OCI-LY3 (cell line): ENCODE data around the gene ARHGEF10L.

ENCODE experiments used
- H2AFZ ChIP-seq: fragments of 200-600, 300-600 bp; shearing (Covaris generic); 2 replicates; pipeline ENCODE4 v1.6.0; 2014; ENCODE audit warnings: antibody characterized with exemption, low read depth, low read length
- H3K27ac ChIP-seq: fragments of 200-600, 300-600 bp; sonication (generic); 2 replicates; pipeline ENCODE4 v1.5.1; 2014; ENCODE audit warnings: mild to moderate bottlenecking, low read length, moderate library complexity, mixed read lengths
- H3K27me3 ChIP-seq: fragments of 200-600, 300-600 bp; sonication (generic); 2 replicates; pipeline ENCODE4 v1.6.1; 2014; ENCODE audit warnings: low read depth, low read length, mixed read lengths
- H3K36me3 ChIP-seq: fragments of 200-600, 300-600 bp; sonication (generic); replicated peaks from 2 replicates; pipeline ENCODE3; 2014; ENCODE audit warnings: low read depth, low read length, mixed read lengths
- H3K4me1 ChIP-seq: fragments of 300-600, 200-600 bp; sonication (generic); 2 replicates; pipeline ENCODE4 v1.6.1; 2014; ENCODE audit warnings: low read length, mixed read lengths
- H3K4me2 ChIP-seq: fragments of 200-600, 300-600 bp; sonication (generic); 2 replicates; pipeline ENCODE4 v1.6.1; 2014; ENCODE audit warnings: low read length, mixed read lengths
- H3K4me3 ChIP-seq: fragments of 300-600, 200-600 bp; sonication (generic); 2 replicates; pipeline ENCODE4 v1.5.1; 2014; ENCODE audit warnings: antibody characterized with exemption, mild to moderate bottlenecking, low read length, moderate library complexity
- H3K79me2 ChIP-seq: fragments of 300-600, 200-600 bp; shearing (Covaris generic); 2 replicates; pipeline ENCODE4 v1.6.1; 2014; ENCODE audit warnings: mild to moderate bottlenecking, low read length, mixed read lengths
- H3K9ac ChIP-seq: fragments of 300-600, 200-600 bp; shearing (Covaris generic); 2 replicates; pipeline ENCODE4 v1.6.0; 2014; ENCODE audit warnings: mild to moderate bottlenecking, low read length, moderate library complexity
- H3K9me3 ChIP-seq: fragments of 200-600, 300-600 bp; shearing (Covaris generic); 2 replicates; pipeline ENCODE4 v1.6.1; 2014; ENCODE audit warnings: low read length, mixed read lengths; ENCODE audit not compliant: insufficient read depth
- H4K20me1 ChIP-seq: fragments of 200-600, 300-600 bp; sonication (generic); 2 replicates; pipeline ENCODE4 v1.6.1; 2016; ENCODE audit warnings: low read length, mixed read lengths; ENCODE audit not compliant: insufficient read depth
- EZH2phosphoT487 ChIP-seq: fragments of 200-600 bp; shearing (Covaris generic); IDR thresholded peaks from 2 replicates; pipeline ENCODE4 v1.6.1; 2018; ENCODE audit warnings: antibody characterized with exemption, mixed run types, low read depth
- TF ChIP-seq, protein P1 (sequence below): fragments of 200-600, 300-600 bp; sonication (generic); IDR thresholded peaks from 2 replicates; pipeline ENCODE4 v1.5.1; 2014; ENCODE audit warnings: antibody characterized with exemption, low read length, low read depth

Gene ARHGEF10L

DNA sequence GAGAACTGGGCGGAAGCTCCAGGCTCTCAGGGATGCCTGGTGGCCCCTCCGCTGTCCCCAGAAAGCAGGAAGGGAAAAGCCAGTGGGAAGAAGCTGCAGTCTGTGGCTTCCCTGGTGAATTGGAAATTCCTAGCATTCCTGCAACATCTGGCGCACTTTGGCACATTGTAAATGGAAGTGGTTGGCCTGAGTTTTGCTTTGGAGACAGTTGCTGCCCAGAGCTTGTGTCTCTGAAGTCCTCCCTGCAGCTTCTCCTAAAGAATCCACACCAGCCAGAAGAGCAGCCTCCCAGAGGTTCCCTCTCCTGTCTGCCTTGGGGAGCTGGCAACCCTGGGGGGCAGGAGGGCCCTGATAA is 48.2 kb downstream of the ARHGEF10L start:
- Histone ChIP-seq H3K27ac (no peak overlapping the region), H3K27me3 (no peaks in the 10 kb centered on the region), H3K4me2 (no peak overlapping the region), H3K4me1 (no peaks in the 10 kb centered on the region), H2AFZ (no peak overlapping the region), H3K9ac (no peak overlapping the region), H4K20me1 (no peaks in the 10 kb centered on the region), H3K36me3 (no peaks in the 10 kb centered on the region), H3K4me3 (no peak overlapping the region), H3K79me2 (no peaks in the 10 kb centered on the region), H3K9me3 (no peaks in the 10 kb centered on the region)
- TF ChIP-seq, protein P1, sequence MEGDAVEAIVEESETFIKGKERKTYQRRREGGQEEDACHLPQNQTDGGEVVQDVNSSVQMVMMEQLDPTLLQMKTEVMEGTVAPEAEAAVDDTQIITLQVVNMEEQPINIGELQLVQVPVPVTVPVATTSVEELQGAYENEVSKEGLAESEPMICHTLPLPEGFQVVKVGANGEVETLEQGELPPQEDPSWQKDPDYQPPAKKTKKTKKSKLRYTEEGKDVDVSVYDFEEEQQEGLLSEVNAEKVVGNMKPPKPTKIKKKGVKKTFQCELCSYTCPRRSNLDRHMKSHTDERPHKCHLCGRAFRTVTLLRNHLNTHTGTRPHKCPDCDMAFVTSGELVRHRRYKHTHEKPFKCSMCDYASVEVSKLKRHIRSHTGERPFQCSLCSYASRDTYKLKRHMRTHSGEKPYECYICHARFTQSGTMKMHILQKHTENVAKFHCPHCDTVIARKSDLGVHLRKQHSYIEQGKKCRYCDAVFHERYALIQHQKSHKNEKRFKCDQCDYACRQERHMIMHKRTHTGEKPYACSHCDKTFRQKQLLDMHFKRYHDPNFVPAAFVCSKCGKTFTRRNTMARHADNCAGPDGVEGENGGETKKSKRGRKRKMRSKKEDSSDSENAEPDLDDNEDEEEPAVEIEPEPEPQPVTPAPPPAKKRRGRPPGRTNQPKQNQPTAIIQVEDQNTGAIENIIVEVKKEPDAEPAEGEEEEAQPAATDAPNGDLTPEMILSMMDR, result no peak
- no peak for TF ChIP-seq EZH2phosphoT487

DNA sequence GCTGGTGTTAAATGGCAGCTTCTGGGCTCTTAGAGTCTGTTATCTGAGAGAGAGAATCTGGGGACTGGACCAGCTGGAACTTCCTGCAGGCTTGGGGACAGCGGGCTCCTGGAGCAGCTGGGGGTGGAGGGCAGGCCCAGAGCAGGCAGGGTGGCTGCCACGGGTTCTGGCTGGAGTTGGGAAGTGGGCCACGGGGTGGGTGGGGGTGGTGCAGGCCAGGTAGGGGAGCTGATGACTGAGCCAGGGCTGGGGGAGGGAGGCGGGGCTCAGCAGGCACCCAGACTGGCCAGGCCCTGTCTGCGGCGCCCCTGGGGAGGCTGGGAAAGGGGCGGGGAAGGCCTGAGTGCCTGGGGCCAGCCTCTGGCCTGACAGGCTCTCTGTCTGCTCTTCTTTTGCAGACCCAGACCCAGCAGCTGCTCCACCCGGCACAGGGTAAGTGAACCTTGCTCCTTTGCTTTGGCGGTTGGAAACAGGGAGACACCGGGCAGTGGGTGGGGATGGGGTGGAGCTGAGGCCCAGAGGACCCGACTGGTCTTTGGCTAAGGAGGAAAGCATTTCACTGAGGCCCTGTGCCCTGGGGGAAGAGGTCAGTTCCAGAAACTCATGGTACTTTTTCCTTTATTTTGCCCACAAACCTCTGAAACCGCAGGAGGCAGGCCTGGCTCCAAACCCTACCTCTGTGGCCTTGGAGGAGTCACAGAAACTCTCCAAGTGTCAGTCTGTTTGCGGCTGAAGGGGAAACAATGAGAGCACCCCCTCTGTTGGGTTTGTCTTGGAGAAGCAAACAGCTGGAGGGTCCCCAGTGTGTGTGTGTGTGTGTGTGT is 48.8 kb downstream of the ARHGEF10L start:
- H3K9ac ChIP-seq, result no peak overlapping the region
- no peak overlapping the region for H3K4me2 ChIP-seq
- H3K79me2 ChIP-seq, result no peaks in the 10 kb centered on the region
- no peaks in the 10 kb centered on the region for H3K27me3 ChIP-seq
- H3K36me3 ChIP-seq, result no peaks in the 10 kb centered on the region
- no peaks in the 10 kb centered on the region for H4K20me1 ChIP-seq
- TF ChIP-seq EZH2phosphoT487, result no peak
- TF ChIP-seq, protein P1, result no peak
- H2AFZ ChIP-seq, result no peak overlapping the region
- H3K4me3 ChIP-seq, result no peak overlapping the region
- H3K9me3 ChIP-seq, result no peaks in the 10 kb centered on the region
- H3K27ac ChIP-seq, result no peak overlapping the region
- no peaks in the 10 kb centered on the region for H3K4me1 ChIP-seq

DNA sequence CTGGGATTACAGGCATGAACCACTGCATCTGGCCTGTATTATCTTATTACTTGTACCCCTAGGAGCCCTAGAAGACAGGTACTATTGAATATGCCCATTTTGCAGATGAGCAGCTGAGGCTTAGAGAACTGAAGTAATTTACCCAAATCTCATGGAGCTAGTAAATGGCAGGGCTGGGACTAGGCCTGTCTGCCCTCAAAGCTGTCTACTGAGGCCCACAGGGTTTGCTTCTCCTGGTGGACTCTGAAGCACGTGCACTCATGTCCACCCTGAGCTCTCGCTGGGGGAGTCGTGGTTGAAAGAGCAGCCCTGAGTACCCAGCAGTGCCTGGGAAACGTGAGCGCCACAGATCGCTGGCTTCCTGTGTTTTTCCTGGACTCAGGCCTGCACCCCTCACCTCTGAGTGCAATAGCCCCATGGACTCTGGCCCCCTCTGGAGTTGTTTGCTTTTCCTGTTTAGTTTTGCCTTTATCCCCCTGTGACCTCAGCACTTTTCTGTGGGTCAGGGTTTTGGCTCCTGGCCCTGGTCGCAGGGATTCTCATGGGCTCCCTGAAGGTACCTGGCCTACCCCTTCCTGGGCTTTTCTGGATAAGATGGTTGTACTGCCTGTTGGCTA is 52.4 kb downstream of the ARHGEF10L start:
- no peaks in the 10 kb centered on the region for H3K27me3 ChIP-seq
- H3K4me1 ChIP-seq, result no peaks in the 10 kb centered on the region
- no peaks in the 10 kb centered on the region for H3K36me3 ChIP-seq
- no peak overlapping the region for H3K4me3 ChIP-seq
- H3K79me2 ChIP-seq, result no peaks in the 10 kb centered on the region
- no peaks in the 10 kb centered on the region for H3K9me3 ChIP-seq
- no peak overlapping the region for H3K27ac ChIP-seq
- no peak overlapping the region for H2AFZ ChIP-seq
- no peak for TF ChIP-seq EZH2phosphoT487
- TF ChIP-seq, protein P1, result no peak
- H4K20me1 ChIP-seq, result no peaks in the 10 kb centered on the region
- H3K9ac ChIP-seq, result no peak overlapping the region
- H3K4me2 ChIP-seq, result no peak overlapping the region

DNA sequence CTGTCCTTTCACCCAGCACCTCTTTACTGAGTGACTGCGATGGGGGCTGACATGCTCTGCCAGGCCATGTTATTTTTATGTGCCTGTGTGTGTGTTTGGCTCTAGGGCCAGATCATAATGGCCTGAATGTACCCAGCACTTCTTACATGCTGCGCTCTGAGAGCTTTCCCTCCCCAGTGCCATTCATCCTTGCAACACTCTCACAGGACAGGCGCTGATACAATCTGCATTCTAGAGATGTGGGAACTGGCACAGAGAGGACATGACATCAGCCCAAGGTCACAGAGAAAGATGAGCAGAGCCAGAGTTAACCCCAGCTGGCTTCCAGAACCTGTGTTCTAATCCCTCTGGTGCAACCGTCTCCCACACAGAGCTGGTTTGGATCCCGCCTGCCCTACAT is 54.5 kb downstream of the ARHGEF10L start:
- H3K79me2 ChIP-seq, result no peaks in the 10 kb centered on the region
- TF ChIP-seq EZH2phosphoT487, result no peak
- TF ChIP-seq, protein P1, result no peak
- H3K36me3 ChIP-seq, result no peaks in the 10 kb centered on the region

More for the DNA sequence above, 54.5 kb downstream of the ARHGEF10L start:
- no peaks in the 10 kb centered on the region for H3K4me1 ChIP-seq
- no peaks in the 10 kb centered on the region for H4K20me1 ChIP-seq
- no peak overlapping the region for H3K4me2 ChIP-seq
- no peak overlapping the region for H3K27ac ChIP-seq
- no peaks in the 10 kb centered on the region for H3K9me3 ChIP-seq
- no peak overlapping the region for H3K4me3 ChIP-seq
- no peaks in the 10 kb centered on the region for H3K27me3 ChIP-seq
- H3K9ac ChIP-seq, result no peak overlapping the region
- H2AFZ ChIP-seq, result no peak overlapping the region
